ENCODE data around the gene TSPAN8.

- TF ChIP-seq CTCF (IDR thresholded peaks at IDR 0.05; ENCODE audit: insufficient read depth, low read depth, low read length) (no peak), EZH2 (IDR thresholded peaks at IDR 0.05; ENCODE audit: insufficient read depth, low read length) (no peak)
Measured at GRCh38 chr12:71125949-71126348, 31.9 kb downstream of the TSPAN8 start.

Measured in astrocyte (in vitro differentiated cells and primary cell).